A549 treated with AZD2906 at 1 μM for 4 hours (cell line): ENCODE measurements around the gene ADA. TPM values are rescaled to one million over a fixed set of nuclear protein-coding genes. Genes with fewer than 3 reads are reported as not detected.

Experiments used
- total RNA-seq: library from RNA; stranded (reverse); fragments of 200-300 nt; extraction: Qiagen RNA extraction; gene quantifications from 5 replicates; pipeline ENCODE4 v1.2.3, GENCODE V29; 2022

Gene ADA
- total RNA-seq, result 45.9 to 62.1 TPM (median 54.3 TPM) in 5 replicates

GRCh38 chr20:44651684-44652423 is at the start of gene ADA:
TSS of gene ADA (minus strand) at chr20:44651699. CDS start at chr20:44651607, 92 bp downstream.

GRCh38 chr20:44582311-44583025 is 69.0 kb downstream of the ADA start, which contains the start of gene PKIG:
TSS of gene PKIG (plus strand) at chr20:44582579. CDS start at chr20:44614557, 31,978 bp downstream.

Other genes with a start within 250 kb of the ADA start
- 14.9 to 17.6 TPM (median 15.9 TPM) in 5 replicates for gene TTPAL, start 175.8 kb downstream of the ADA start, total RNA-seq
- 68.8 to 86.4 TPM (median 82.6 TPM) in 5 replicates for gene SERINC3, start 129.6 kb downstream of the ADA start, total RNA-seq
- 34.7 to 40.5 TPM (median 37.6 TPM) in 5 replicates for gene PKIG, start 69.1 kb downstream of the ADA start, total RNA-seq
- 30.3 to 44.0 TPM (median 31.4 TPM) in 5 replicates for gene CCN5, start 63.7 kb upstream of the ADA start, total RNA-seq
- gene KCNK15, start 94.2 kb upstream of the ADA start, total RNA-seq, result 0.23 to 0.71 TPM (median 0.53 TPM) in 5 replicates
- gene RIMS4, start 158.8 kb upstream of the ADA start, total RNA-seq, result 1.6 to 2.0 TPM (median 1.8 TPM) in 5 replicates
- gene YWHAB, start 234.0 kb upstream of the ADA start, total RNA-seq, result 183 to 210 TPM (median 187 TPM) in 5 replicates